PC-3 (cell line): ENCODE measurements around the gene DUSP28. TPM values are rescaled to one million over a fixed set of nuclear protein-coding genes. Genes with fewer than 3 reads are reported as not detected.

Experiments used
- ATAC-seq: fragments of 200-7000 bp; cut with Tn5 transposase; 2 replicates; pipeline ENCODE4 v1.9.1; 2020; ENCODE audit warnings: mild to moderate bottlenecking, moderate library complexity
- BruUV-seq: library from RNA; stranded (reverse); fragments of 400-500 nt; replicated peaks from 2 replicates; lab custom pipeline; 2021; lab: Mats Ljungman, UMichigan
- CTCF ChIA-PET: fragments of 300-600 bp; sonication (Branson Sonifier 250); formaldehyde crosslinking; loops from one replicate; lab custom pipeline; 2022; ENCODE audit warnings: antibody characterized with exemption; lab: Charles Lee
- POLR2A ChIA-PET: fragments of 300-600 bp; sonication (Branson Sonifier 250); formaldehyde crosslinking; loops from one replicate; lab custom pipeline; 2022; ENCODE audit warnings: antibody characterized with exemption; ENCODE audit not compliant: unreplicated experiment; lab: Charles Lee
- DNase-seq: peaks from one replicate; pipeline ENCODE4 v3.0.0-alpha.2; 2015
- H2AFZ ChIP-seq: fragments of 300-600 bp; sonication (generic); 2 replicates; pipeline ENCODE4 v1.6.0; 2016; ENCODE audit warnings: antibody characterized with exemption, low read length
- H3F3A ChIP-seq: fragments of 300-600 bp; sonication (generic); one replicate; pipeline ENCODE4 v1.6.0; 2017; ENCODE audit warnings: antibody characterized with exemption, low read length, control low read depth, mild to moderate bottlenecking; ENCODE audit not compliant: unreplicated experiment
- H3K27ac ChIP-seq: fragments of 300-600 bp; sonication (generic); 2 replicates; pipeline ENCODE4 v1.5.1; 2016; ENCODE audit warnings: mild to moderate bottlenecking, low read length
- H3K27me3 ChIP-seq: fragments of 300-600 bp; sonication (generic); 2 replicates; pipeline ENCODE4 v1.6.1; 2016; ENCODE audit warnings: low read length, mixed read lengths
- H3K36me3 ChIP-seq: fragments of 300-600 bp; sonication (generic); 2 replicates; pipeline ENCODE4 v1.6.1; 2016; ENCODE audit warnings: low read depth, mixed run types, low read length, mixed read lengths
- H3K4me1 ChIP-seq: fragments of 300-600 bp; sonication (generic); 2 replicates; pipeline ENCODE4 v1.5.1; 2016; ENCODE audit warnings: low read length; ENCODE audit not compliant: insufficient read depth
- H3K4me2 ChIP-seq: fragments of 300-600 bp; sonication (generic); 2 replicates; pipeline ENCODE4 v1.6.0; 2016; ENCODE audit warnings: low read length
- H3K4me3 ChIP-seq: fragments of 300-600 bp; sonication (generic); 2 replicates; pipeline ENCODE4 v1.5.1; 2016; ENCODE audit warnings: mild to moderate bottlenecking, low read length, mixed read lengths
- H3K79me2 ChIP-seq: fragments of 300-600 bp; sonication (generic); 2 replicates; pipeline ENCODE4 v1.6.1; 2017; ENCODE audit warnings: low read length, mixed read lengths
- H3K9ac ChIP-seq: fragments of 300-600 bp; sonication (generic); 2 replicates; pipeline ENCODE4 v1.6.0; 2016; ENCODE audit warnings: mild to moderate bottlenecking, low read length
- H3K9me2 ChIP-seq: fragments of 300-600 bp; sonication (generic); replicated peaks from 2 replicates; pipeline ENCODE4 v1.6.1; 2016; ENCODE audit warnings: mixed run types, low read length, mixed read lengths
- H3K9me3 ChIP-seq: fragments of 300-600 bp; sonication (generic); 2 replicates; pipeline ENCODE4 v1.6.1; 2016; ENCODE audit warnings: low read length, mixed read lengths
- H4K20me1 ChIP-seq: fragments of 300-600 bp; sonication (generic); 2 replicates; pipeline ENCODE4 v1.6.1; 2016; ENCODE audit warnings: low read length, mixed read lengths
- EZH2 ChIP-seq: fragments of 300-600 bp; sonication (generic); IDR thresholded peaks from one replicate; pipeline ENCODE4 v1.6.1; 2017; ENCODE audit warnings: antibody characterized with exemption, mild to moderate bottlenecking, low read length; ENCODE audit not compliant: unreplicated experiment
- EZH2phosphoT487 ChIP-seq: fragments of 300-600 bp; sonication (generic); IDR thresholded peaks from 2 replicates; pipeline ENCODE4 v1.6.1; 2018; ENCODE audit warnings: mild to moderate bottlenecking, antibody characterized with exemption, low read length, borderline replicate concordance
- intact Hi-C: fragments of 100-400 bp; cut with micrococcal nuclease; formaldehyde crosslinking; loops from 2 replicates; pipeline ENCODE4 v1.9.0; 2023
- total RNA-seq: library from RNA; depleted of rRNA; stranded (reverse); fragments of >200 nt; gene quantifications from 2 replicates; pipeline ENCODE4 v1.2.3, GENCODE V29; 2014
- TF ChIP-seq, protein P1 (sequence below): fragments of 300-600 bp; sonication (generic); conservative IDR thresholded peaks from 2 replicates; pipeline ENCODE4 v1.5.1; 2017; ENCODE audit warnings: antibody characterized with exemption, low read depth, mild to moderate bottlenecking, low read length

Gene DUSP28
- total RNA-seq, 1 experiment from 2014 or later, result 8.3 TPM

DNA sequence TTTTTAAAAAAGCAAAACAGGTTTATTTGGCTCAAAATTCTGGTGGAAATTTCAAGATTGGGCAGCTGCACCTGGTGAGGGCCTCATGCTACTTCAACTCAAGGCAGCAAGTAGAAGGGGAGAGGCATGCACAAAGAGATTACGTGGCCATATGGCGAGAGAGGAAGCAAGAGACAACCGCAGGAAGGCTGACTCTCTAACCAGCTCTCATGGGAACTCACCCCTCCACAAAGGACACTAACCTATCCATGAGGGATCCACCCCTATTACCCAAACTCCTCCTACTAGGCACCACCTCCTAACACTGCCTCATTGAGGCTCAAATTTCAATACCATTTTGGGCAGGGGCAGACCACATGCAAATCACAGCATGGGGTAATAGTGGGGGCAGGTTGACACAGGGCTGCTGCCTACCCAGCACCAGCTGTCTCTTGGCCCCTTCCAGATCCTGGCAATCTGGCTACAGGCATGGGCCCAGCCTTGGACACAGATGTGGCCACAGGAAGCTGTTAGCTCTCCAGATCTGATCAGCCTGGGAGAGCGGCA, 24.4 kb downstream of the DUSP28 start:
- intact Hi-C loops, result no loop called here
- Histone ChIP-seq H3K9me3 (no peaks in the 10 kb centered on the region), H3K79me2 (peaks cover 85% of the 10 kb centered on the region), H3K27me3 (no peaks in the 10 kb centered on the region), H3K9me2 (no peaks in the 10 kb centered on the region), H3K4me3 (peak overlapping the region; percentile 93; the same call in 1 of the 2 replicates), H3F3A (peaks cover 7% of the 10 kb centered on the region), H3K4me2 (peak overlapping the region; percentile 96), H3K36me3 (no peaks in the 10 kb centered on the region), H4K20me1 (peaks cover 8% of the 10 kb centered on the region), H3K4me1 (peaks cover 55% of the 10 kb centered on the region), H3K9ac (no peak overlapping the region), H3K27ac (no peak overlapping the region), H2AFZ (no peak overlapping the region)
- POLR2A ChIA-PET, result no interaction called here
- no peak for ATAC-seq
- CTCF ChIA-PET, result no interaction called here
- peak; percentile 36 for DNase-seq
- TF ChIP-seq EZH2phosphoT487 (no peak), EZH2 (no peak)
- TF ChIP-seq, protein P1, sequence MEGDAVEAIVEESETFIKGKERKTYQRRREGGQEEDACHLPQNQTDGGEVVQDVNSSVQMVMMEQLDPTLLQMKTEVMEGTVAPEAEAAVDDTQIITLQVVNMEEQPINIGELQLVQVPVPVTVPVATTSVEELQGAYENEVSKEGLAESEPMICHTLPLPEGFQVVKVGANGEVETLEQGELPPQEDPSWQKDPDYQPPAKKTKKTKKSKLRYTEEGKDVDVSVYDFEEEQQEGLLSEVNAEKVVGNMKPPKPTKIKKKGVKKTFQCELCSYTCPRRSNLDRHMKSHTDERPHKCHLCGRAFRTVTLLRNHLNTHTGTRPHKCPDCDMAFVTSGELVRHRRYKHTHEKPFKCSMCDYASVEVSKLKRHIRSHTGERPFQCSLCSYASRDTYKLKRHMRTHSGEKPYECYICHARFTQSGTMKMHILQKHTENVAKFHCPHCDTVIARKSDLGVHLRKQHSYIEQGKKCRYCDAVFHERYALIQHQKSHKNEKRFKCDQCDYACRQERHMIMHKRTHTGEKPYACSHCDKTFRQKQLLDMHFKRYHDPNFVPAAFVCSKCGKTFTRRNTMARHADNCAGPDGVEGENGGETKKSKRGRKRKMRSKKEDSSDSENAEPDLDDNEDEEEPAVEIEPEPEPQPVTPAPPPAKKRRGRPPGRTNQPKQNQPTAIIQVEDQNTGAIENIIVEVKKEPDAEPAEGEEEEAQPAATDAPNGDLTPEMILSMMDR, result no peak
- BruUV-seq, result no TSS peak

DNA sequence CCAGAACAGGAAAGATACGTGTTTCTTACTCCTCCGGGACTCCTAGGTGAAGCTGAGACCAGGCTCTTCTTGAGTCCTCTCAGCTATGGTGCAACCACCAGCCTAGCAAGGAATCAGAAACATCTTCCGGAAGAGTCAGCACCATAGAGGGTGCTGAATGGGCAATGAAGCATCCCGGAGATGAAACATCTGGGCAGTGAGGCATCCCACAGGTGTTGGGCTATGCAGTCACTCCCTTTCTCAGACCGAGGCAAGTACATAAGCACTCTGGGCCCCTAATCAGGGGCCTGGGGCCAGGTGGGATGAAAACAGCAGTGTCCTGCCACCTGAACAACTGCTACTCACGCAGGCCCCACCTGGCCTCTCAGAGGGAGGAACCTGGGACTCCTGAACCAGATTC, 24.9 kb downstream of the DUSP28 start:
- BruUV-seq, result no TSS peak
- Histone ChIP-seq H3K9me3 (no peaks in the 10 kb centered on the region), H3K36me3 (no peaks in the 10 kb centered on the region), H3F3A (peaks cover 4% of the 10 kb centered on the region), H3K79me2 (peaks cover 91% of the 10 kb centered on the region), H3K4me2 (peak overlapping the region; percentile 96), H3K9ac (peak overlapping the region; percentile 93), H2AFZ (no peak overlapping the region), H3K27me3 (no peaks in the 10 kb centered on the region), H4K20me1 (peaks cover 8% of the 10 kb centered on the region), H3K9me2 (no peaks in the 10 kb centered on the region), H3K4me1 (peaks cover 50% of the 10 kb centered on the region), H3K27ac (no peak overlapping the region), H3K4me3 (peak overlapping the region; percentile 93)
- ATAC-seq (no peak), DNase-seq (no peak)
- no peak for TF ChIP-seq EZH2
- TF ChIP-seq EZH2phosphoT487, result no peak
- TF ChIP-seq, protein P1, result no peak
- ChIA-PET POLR2A (no interaction called here), CTCF (interaction anchor here (0.6 kb wide), 1 partner anchor 10 kb away, joined by 3 read pairs; no protein-coding TSS in a partner anchor)
- intact Hi-C loops, result no loop called here

DNA sequence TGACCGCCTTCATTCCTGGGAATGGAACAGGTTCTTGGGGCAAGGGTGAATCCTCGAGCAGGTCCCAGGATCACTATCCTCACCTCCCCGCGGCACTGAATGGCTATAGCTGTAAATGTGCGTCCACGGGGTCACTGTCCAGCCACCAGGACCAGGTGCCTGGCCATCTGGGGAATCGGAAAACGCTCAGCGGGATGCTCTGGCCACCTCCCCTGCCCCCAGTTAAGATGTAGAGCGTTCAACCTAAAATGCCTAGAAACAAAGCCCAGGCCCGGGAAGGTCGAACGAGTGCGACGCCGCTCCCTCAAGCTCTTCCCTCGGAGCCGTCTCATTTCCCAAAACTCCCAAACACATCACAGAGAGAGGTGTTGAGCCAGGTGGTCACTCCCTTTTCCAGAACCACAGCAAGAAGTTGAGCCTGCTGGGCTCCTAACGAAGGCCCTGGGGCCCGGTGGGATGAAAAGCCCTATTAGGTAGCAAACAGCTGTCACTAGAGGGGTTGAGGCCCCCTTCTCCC, 25.6 kb downstream of the DUSP28 start:
- POLR2A ChIA-PET, result interaction anchor here (1.3 kb wide), 1 partner anchor 25 kb away, joined by 9 read pairs; no protein-coding TSS in a partner anchor
- no peak for DNase-seq
- Histone ChIP-seq H3K79me2 (peaks cover 91% of the 10 kb centered on the region), H3K9me2 (no peaks in the 10 kb centered on the region), H3K27me3 (no peaks in the 10 kb centered on the region), H3K9ac (peak overlapping the region; percentile 93), H4K20me1 (peaks cover 8% of the 10 kb centered on the region), H3K4me3 (peak overlapping the region; percentile 93), H3K27ac (peak overlapping the region; percentile 56), H2AFZ (peak overlapping the region; percentile 87), H3K36me3 (no peaks in the 10 kb centered on the region), H3K4me2 (peak overlapping the region; percentile 96), H3F3A (no peaks in the 10 kb centered on the region), H3K9me3 (no peaks in the 10 kb centered on the region), H3K4me1 (peaks cover 43% of the 10 kb centered on the region)
- TF ChIP-seq, protein P1, result no peak
- TF ChIP-seq EZH2 (no peak), EZH2phosphoT487 (no peak)
- CTCF ChIA-PET, result interaction anchor here (0.6 to 1.2 kb wide), 3 partner anchors 9 to 20 kb away, joined by 3 to 4 read pairs (median 4); no protein-coding TSS in a partner anchor
- ATAC-seq, result no peak
- intact Hi-C loops, result no loop called here
- TSS peak; percentile 78 for BruUV-seq
